SH-SY5Y (cell line): ENCODE data around the gene GNS.

Experiments used
- GATA2 ChIP-seq: IDR thresholded peaks from 2 replicates; pipeline ENCODE4 v1.6.1; 2011; ENCODE audit warnings: mild to moderate bottlenecking, low read depth, low read length
- GATA3 ChIP-seq: IDR thresholded peaks from 2 replicates; pipeline ENCODE4 v1.6.1; 2011; ENCODE audit warnings: low read depth, mild to moderate bottlenecking, low read length, moderate library complexity

The GNS gene

DNA sequence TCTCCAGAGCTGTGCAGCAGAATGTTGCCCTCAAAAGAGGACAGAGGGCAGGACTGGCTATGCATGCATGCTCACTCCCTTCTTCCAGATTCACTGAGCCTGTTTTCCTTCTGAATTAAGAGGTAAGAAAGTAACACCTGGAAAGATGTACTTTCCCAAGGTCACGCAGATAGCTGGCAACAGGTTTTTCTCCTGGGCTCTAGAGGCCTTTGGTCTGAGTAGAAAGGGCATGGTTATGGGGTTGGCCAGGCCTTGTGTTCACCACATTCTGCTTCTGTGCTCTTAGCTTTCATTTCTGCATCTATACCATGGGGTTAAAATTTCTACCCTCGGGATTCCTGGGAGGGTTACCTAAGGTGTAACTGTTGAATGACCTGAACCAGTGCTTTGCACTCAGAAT, 91.4 kb downstream of the GNS start:
- no peak for TF ChIP-seq GATA3
- TF ChIP-seq GATA2, result no peak

- TF ChIP-seq GATA2, result no peak
- TF ChIP-seq GATA3, result no peak
Observed at GRCh38 chr12:64666054-64666914, 92.9 kb downstream of the GNS start.

- no peak for TF ChIP-seq GATA3
- TF ChIP-seq GATA2, result no peak
Observed at GRCh38 chr12:64665514-64665913, 93.7 kb downstream of the GNS start.
